ENCODE measurements around the gene SOX9. TPM values are rescaled to one million over a fixed set of nuclear protein-coding genes. Genes with fewer than 3 reads are reported as not detected.

Gene SOX9
- total and polyA plus RNA-seq, 2 of the 8 experiments (the other 6 are each of a cell fraction or from before 2014, with no cell fraction given), result 1.9 to 4.9 TPM

GRCh38 chr17:72119077-72119872 is 1.5 kb upstream of the SOX9 start (continued):
- no peak for TF ChIP-seq CHD7 (IDR thresholded peaks at IDR 0.05; ENCODE audit: insufficient replicate concordance, low read length)
- no peak for TF ChIP-seq POU5F1 (IDR thresholded peaks at IDR 0.05; ENCODE audit: low read depth, low read length)
